ENCODE data around the gene SH2D7.

DNA sequence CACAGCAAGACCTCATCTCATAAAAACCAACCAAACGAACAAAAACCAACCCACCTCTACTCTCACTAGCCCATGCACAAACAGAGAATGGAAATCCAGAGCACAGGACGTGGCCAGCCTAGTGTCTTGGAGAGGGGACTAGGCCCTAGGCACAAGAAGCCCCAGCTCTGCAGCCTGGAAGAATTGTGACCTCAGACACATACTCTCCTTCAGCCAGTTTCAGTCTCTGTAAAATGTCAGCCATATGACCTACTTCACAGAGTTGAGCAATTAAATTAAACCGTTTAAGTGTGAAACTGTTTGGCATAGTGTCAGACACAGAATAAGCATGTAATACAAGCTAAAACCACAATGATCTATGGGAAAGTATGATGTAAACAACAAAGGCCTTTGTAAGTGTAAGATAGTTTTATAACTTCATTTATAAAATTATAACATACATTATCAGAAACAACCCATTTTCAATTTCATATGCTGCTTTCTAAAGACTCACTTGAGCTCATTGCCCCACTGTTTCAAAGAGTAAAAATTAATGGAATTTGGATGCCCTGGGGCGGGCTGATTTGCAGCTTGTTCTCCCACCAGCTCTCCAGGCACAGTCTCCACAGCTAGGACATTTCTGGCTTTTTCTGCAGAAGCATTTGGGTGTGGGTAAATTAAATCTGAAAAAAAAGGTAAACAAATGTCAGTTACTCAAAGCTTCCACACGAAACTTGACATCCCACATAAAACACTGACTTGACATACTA is 47.8 kb upstream of the SH2D7 start:
- no peak for TF ChIP-seq EZH2 (IDR thresholded peaks at IDR 0.05)
- TF ChIP-seq FOXP2 (optimal IDR thresholded peaks at IDR 0.05; ENCODE audit: control extremely low read depth, extremely low read length, insufficient read depth), result no peak
- TF ChIP-seq POLR2AphosphoS5 (IDR thresholded peaks at IDR 0.05; ENCODE audit: borderline replicate concordance, low read depth, low read length), result peak; percentile 49; the same call in 1 of the 2 replicates

Measured in SK-N-MC (cell line).